Measurements from ENCODE around the gene PITPNM3.

Gene PITPNM3

DNA sequence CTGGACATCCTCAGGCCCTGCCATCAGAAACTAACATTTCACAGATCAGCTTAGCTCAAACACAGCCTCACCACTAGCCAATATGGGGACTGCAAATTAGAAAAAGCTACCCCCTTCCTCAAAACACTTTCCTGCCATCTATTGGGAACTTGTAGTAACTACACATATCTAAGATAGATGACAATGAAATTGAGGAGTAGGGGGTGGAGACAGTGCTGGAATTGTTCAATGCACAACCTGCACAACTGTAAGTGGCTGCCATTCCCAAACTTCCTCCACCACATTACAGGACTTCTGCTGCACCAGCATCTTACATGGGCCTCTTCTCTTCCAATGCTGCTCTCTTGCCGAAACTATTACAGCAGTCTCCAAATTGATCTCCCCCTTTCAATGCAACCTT lies 143.3 kb downstream of the PITPNM3 start:
- DNase-seq (ENCODE audit: low spot score), result peak; percentile 27

DNA sequence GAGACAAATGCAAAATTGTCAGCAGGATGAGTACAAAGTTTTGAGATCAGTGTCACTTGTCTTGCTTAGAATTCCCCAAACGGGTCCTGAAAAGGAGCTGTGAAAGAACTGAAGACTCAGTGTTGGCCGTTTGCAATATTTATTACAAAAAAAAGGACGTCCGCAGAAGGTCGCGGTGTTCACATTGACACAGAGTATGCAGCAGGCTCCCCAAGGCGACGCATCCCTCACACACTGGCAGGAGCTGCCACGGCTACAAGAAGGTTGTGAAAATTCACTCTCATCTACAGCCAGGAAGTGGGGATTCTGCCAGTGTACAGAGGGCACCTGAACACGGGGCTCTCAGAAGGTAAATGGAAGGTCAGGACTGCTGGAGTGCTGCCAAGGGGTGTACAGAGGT lies 147.6 kb downstream of the PITPNM3 start:
- no peak for FAIRE-seq

More for the DNA sequence above, 143.3 kb downstream of the PITPNM3 start:
- FAIRE-seq, result no peak

DNA sequence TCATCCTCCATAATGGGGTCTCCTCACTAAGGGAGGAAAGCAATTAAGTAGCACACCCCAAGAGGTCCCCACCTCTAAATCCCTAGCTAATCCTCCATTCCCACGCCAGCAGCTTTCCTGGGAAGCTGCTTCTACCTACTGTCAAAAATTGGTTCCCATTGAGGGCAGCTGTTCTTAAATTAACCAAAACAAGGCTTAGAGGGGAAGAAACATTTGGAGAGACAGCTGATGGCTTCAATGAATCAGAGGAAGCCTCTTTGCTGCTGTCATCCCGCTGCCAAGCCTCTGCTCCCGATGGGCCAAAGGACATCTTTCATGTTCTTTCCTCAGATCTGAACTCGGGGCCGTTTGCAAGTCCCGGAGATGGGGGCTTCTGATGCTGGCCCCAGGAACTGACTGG lies 148.1 kb downstream of the PITPNM3 start:
- DNase-seq (ENCODE audit: low spot score) (no peak), FAIRE-seq (no peak)

More for the DNA sequence above, 147.6 kb downstream of the PITPNM3 start:
- DNase-seq (ENCODE audit: low spot score), result no peak

DNA sequence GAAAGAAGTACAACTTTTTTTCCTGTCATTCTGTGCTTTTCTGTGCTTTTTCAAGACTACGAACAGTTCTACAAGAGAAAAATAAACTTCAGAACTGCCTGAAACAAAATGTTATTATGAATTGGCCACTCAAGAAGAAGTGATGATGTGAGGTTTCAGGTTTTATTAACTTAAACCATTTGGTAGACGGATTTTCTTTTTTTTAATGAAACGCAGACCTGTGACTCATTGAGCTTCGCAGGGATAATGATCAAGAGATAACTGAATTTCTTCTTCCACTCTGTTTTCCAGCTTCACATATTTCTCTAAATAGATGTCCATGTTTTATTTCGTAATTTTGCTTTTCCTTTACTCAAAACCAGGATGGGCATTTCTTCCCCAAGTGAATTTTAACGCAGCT lies 154.1 kb downstream of the PITPNM3 start:
- DNase-seq (ENCODE audit: low spot score) (no peak), FAIRE-seq (no peak)

All from RCC 7860 (cell line).